Stimulated activated CD8-positive, alpha-beta memory T cell treated with anti-CD3 and anti-CD28 coated beads, Interleukin-15, amount 100 ng/mL, for 4 hours (primary cell): ENCODE measurements around the gene IDH2.
"Not testable (repeated sequence)": the region's sequence is repeated elsewhere in the genome, so short reads cannot be mapped to it uniquely, and the experiment has no call there.

Source experiments
- DNase-seq, 2 donors: peaks; one replicate each; pipeline ENCODE4 v3.0.0-alpha.2; 2020; ENCODE audit warnings: low read depth in 2 of 2

Gene IDH2

DNA sequence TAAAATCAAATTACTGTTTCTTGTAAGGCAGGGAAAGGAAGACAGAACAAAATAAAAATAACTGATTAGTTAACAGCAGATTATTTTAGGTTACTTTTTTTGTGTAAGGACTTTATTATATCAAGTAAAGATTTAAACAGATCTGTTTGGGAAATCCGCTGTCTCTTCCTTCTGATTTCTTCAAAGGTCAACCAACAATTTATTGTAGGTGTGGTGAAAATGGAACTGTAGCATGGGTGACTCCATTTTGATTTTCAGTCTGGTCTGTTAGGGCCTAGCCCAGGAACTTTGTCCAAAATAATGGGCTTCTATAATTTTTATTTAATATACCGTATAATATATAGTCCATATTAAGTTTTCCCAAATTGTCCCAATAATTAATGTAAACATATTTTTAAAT, 13.5 kb upstream of the IDH2 start:
- DNase-seq: no peak

DNA sequence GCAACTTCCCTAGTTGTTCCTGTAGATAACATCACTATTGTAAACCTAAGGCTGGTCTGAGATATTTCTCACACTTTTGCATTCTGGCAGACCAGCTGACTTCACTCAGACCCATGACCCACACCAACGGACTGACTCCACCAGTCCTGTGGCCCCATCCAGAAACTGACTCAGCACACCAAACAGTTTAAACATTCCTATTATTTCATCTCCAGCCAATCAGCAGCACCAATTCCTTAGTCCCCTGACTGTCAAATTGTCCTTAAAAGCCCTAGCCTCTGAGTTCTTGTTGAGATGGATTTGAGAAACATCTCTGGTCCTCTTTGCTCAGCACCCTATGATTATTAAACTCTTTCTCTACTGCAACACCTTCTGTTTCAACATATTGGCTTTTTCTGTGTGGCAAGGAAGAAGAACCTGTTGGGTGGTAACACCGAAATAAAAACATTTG, 12.2 kb upstream of the IDH2 start:
- no peak for DNase-seq

DNA sequence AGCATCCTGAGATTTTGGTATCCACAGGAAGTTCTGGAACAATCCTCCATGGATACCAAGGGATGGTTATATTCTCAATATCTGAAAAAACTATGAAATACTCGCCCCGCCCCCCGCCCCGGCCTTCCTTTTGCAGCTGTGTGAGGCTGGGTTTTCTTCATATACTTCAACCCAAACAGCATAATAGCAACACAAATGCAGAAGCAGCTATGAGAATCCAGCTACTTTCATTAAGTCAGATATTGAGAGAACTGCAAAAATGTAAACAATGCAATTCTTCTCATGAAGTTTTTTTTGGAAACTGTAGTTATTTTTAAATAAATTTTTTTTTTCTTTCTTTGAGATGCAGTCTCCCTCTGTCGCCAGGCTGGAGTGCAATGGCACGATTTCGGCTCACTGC, 10.9 kb upstream of the IDH2 start:
- DNase-seq: no peak

DNA sequence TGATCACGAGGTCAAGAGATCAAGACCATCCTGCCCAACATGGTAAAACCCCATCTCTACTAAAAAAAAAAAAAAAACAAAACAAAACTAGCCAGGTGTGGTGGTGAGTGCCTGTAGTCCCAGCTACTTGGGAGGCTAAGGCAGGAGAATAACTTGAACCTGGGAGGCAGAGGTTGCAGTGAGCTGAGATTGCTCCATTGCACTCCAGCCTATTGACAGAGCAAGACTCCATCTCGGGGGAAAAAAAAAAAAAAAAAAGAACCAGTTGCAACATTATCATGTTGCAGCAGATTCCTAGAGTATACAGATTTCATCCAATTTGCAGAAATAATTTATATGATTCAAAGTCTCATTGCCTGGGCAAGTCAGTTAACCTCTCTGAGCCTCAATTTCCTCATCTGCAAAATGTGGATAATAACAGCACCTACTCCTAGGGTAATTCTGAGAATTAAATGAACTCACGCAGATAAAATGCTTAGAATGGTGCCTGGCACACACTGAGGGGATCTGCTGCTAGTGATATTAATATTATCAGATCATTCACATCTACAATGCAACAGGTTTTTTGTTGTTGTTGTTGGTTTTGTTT, 7.0 kb upstream of the IDH2 start:
- not testable (repeated sequence) for DNase-seq

DNA sequence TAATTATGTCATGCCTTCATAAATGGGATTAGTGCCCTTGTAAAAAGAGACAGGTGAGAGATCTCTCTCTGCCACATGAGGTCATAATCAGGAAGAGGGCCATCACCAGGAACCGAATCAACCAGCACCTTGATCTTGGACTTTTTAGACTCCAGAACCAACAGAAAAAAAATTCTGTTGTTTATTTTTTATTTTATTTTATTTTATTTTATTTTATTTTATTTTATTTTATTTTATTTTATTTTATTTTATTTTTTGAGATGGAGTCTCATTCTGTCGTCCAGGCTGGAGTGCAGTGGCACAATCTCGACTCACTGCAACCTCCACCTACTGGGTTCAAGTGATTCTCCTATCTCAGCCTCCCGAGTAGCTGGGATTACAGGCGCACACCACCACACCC, 5.8 kb upstream of the IDH2 start:
- DNase-seq: not testable (repeated sequence)

DNA sequence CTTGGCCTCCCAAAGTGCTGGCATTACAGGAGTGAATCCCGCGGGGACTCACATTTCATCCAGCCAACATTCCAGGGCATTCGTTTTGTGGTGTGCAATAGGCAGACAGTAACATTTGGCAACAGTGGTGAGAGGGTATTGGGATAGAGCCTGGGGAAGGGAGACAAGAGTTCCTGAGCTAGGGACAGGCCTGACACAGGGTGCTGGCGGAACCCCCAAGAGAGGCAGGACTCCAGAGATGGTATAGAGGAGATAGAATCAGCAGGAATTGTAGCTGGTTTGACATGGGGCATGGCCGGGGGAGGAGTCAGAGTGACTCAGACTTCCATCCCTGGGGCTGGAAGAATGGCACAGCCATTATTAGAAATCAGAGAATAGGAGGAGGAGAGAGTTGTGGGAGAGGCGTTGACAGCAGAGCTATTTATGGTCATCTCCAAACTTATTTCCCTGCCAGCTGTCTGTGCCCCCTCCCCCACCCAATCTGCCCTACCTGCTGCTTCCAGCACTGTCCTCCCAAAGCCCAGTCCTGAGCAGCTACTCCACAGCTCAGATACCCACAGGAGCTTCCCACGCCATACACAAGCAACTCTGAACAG, 4.4 kb upstream of the IDH2 start:
- no peak for DNase-seq

DNA sequence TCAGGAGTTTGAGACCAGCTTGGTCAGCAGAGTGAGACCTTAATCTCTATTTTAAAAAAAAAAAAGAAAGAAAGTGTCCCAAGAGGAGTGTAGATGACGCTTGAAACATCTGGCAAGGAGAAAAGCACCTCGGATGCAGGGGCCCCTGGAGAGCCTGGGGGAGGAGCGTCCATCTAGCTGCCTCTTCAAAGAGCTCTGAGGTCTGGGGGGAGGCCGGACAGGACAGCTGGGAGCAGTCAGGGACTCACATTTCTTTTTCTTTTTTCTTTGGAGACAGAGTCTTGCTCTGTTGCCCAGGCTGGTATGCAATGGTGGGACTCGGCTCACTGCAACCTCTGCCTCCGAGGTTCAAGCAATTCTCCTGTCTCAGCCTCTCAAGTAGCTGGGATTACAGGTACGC, 3.3 kb upstream of the IDH2 start:
- no peak for DNase-seq

DNA sequence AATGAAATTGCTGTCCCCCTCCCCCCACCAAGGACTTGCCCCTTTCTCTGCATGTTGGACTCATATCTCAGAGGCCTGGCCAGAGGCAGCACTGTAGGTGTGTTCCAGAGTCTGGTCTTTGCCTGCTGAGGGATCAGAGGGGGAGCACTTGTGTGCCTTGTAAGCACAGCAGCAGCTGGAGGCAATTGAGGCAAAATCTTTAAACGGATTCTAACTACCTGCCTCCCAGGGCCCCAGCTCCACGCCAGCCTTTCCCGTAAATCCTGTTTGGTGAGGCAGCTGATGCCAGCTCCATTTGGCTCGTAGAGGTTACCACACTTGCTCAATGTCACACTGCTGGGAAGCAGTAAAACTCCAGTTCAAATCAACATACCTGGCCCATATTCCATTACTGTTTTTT, 2.3 kb upstream of the IDH2 start:
- DNase-seq: no peak

DNA sequence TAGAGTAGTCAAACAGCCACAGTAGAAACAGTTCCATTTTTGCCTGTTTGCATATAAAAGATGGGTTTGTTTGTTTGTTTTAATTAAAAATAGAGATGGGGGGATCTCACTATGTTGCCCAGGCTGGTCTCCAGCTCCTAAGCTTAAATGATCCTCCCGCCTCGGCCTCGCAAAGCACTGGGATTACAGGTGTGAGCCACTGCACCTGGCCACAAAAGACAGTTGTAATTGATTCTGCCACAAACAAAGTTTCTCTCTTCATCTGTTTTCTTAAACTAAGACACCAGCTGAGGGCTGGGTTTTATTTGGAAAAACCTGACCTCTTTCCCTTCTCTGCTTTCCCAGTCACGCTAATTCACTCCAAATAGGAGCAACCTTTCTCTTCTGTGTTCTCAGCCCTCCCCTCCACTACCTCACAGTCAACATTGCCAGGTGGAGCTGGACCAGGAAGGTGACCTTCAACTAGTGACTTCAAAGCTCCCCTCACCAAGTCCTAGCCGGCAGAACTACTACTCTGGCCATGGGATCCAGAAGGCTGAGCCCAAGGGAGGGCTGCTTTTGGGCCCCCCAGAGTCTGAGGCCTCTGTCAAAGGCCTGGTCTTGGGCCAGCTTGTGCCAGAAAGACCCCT, 1.5 kb upstream of the IDH2 start:
- no peak for DNase-seq

DNA sequence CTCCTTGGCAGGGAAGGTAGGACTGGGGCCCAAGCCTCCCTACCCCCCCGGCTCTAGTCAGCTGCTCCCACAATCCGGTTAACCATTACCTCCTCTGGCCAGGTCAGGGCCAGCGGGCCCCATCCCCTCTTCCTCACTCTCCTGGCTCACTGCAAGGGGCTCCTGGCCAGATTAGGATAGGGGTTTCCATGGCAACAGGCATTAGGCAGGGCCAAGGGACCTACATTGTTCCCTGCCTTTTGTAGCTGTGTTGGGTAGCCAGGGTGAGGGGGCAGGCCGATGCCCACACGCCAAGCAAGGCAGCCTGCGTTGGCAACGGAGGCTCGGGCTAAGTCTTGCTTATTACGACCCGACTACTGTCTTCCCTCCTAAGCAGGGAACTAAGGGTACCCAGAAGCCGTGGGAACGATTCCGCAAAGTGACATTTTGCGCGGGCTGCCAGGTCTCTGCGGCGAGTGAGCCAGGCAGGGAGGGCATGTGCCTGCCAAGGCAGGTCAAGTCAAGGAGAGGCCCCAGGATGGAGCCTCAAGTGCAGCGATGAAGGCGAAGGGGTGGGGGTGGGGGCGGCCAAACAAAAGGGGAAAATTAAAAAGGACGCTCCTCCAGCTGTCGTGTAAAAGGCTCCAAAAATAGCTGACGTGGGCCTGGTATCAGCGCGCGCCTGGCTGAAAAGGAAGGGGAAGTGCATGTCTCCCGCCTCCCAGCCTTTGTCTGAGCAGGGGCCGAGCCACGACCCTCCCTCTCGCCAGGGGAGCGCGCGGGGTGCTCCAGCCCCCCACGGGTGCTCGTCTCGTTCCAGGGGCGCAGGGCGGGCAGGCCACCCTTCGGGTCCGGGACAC, 919 bp downstream of the IDH2 start:
- no peak for DNase-seq

DNA sequence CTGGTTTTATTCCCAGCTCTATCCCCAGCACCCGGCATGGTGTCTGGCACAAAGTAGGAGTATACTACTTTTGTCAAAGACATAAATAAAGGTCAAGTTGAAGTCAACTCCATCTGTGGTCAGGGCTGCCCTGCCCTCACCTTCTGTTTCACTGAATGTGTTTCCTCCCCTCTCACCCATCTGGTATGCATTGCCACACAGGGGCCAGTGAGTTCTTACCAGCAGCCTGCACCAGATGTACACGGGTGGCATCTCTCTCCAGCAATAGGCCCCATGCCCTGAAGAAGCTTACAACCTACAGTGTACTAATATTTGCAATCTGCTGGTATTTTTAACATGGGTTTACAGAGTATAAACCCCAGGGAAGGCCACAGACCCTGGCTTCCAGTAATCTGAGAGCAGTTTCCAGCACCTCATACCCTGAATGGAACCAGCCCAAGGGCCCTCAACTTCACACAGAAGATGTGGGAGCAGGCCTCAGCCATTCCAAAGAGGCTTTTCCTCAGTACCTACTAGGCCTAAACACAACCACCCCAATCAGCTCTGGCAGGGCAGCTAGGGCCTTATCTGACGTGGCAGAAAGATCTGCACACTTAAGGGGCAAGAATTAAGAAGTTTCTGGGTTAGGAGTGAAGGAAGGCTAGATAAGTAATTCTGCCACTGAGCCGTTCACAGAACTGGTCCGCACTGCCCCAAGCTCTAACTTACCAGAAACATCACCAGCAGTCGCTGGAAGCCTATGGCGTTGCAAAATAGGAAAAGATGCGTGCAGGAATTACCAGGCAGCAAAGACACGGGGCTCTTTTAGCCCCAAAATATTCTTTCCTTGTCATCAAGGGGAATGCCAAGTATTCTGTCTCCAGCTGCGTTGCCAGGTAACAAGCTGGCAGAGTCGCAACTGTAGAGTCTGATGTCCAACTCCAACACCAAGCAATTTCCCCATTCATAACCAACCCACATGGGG, 2.1 kb downstream of the IDH2 start:
- DNase-seq: no peak

DNA sequence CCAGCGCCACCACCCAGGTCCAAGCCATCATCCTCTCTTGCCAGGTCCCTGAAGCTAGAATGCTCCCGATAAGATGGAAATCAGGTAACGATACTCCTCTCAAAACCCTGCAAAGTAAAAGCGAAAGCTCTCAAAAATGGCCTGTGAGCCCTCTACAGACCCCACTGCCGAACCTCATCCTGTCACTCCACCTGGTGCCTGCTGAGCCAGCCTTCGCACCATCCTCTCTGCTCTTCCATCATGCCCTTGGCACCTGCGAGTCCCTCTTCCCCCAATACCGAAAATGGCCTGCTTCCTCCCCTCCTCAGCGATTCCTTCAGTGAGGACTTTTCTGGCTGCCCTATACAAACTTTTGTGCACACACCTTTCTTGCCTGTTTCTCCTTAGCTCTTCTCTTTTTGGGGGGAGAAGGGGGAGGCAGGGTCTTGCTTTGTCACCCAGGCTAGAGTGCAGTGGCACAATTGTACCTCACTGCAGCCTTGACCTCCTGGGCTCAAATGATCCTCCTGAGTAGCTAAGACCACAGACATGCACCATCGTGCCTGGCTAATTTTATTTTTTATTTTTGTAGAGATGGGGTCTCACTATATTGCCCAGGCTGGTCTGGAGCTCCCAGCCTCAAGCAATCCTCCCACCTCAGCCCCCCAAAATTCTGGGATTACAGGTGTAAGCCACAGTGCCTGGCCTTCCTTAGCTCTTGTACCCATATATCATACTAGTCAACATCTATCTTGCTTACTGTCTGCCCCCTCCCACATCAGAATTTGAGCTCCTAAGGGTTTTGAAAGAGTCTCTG, 3.0 kb downstream of the IDH2 start:
- peak in 1 of 2 donors; percentile 20 for DNase-seq

DNA sequence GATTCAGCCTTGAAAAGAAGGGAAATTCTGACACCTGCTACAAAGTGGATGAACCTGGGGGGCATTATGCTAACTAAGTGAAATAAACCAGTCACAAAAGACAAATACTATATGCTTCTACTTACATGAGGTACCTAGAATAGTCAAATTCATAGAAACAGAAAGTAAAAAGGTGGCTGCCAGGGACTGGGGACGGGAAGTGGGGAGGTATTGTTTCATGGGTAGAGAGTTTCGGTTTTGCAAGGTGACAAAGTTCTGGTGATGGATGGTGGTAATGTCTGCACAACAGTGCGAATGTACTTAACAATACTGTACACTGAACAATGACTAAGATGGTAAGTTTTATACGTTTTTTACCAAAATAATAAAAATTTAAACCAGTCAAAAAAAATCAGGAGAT, 4.8 kb downstream of the IDH2 start:
- peak in 1 of 2 donors; percentile 54 for DNase-seq

DNA sequence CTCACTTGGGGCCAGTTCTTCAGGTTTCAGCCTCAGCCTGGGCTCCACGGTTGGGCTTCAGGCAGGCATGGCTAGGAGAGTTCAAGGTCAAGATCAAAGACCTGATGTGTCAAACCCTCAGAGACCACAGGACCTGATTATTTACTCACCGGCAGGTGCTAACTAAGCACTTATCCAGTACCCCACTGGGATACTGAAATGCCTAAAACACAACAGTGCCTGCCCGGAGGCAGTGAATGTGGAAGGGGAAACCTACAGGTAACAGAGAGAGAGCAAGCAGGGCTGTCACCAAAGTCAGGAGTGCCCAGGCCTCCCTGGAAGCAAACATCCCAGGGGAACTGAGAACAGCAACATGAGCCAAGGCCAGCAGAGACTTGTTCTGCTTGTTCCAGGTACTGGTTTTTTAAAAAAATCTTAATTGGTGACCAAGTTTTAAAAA, 6.7 kb downstream of the IDH2 start:
- DNase-seq: no peak

DNA sequence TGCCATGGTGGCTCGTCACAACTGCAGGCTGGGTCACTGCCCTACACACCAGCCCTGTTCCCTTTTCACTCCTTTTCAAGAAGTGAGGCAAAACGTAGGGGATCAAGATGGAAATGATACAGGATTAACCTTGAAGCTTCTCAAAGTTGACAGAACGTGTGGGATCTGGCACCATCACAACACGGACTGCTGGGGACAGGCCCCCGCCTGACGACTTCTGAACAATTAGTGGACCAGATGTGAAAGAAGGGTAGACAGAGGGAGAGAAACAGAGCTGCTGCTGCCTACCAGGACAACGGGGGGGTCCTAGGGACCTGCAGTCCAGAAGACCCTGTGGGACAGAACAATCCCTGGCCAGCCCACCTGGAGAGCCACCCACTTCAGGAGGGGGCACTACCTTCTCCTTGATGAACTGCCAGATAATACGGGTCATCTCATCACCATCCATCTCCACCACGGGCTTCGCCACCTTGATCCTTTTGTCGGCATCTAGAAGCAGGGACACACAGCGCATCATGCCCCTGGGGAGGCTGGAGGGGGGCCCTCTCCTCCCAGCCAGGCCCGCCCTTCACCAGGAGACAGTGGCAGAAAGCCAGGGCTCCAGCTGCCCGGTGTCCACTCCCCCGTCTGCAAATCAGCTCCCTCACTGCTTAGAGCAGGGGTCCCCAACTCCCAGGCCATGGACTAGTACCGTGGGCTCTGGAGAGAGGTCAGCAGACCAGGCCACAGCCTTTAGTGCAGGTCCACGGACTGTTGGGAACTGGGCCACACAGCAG, 10.9 kb downstream of the IDH2 start:
- no peak for DNase-seq

DNA sequence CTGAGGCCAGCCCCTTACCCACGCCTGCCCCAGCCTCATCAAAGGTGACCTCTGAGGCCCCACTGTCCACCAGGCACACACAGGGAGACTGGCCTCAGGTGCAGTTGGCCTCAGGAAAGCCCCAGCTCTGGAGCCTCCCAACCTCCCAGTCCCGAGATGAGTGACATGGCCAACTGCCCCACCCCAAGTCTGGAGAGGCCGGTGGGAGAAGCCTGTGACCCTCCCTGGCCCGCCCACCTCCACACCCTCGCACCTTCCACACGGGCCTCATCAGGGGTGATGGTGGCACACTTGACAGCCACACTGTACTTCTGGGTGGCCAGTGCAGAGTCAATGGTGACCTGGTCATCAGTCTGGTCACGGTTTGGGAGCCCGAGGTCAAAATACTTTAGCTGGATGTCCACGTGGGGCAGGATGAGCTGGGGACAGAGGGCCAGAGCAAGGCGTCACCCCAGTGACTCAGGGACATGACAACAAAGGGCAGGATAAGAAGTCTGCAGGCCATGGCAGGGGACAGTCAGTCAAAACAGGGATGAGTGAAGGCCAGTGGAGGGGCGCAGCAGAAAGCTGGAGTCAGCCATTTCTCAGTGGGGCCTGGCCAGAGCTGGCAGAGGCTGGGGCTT, 11.9 kb downstream of the IDH2 start:
- no peak for DNase-seq

DNA sequence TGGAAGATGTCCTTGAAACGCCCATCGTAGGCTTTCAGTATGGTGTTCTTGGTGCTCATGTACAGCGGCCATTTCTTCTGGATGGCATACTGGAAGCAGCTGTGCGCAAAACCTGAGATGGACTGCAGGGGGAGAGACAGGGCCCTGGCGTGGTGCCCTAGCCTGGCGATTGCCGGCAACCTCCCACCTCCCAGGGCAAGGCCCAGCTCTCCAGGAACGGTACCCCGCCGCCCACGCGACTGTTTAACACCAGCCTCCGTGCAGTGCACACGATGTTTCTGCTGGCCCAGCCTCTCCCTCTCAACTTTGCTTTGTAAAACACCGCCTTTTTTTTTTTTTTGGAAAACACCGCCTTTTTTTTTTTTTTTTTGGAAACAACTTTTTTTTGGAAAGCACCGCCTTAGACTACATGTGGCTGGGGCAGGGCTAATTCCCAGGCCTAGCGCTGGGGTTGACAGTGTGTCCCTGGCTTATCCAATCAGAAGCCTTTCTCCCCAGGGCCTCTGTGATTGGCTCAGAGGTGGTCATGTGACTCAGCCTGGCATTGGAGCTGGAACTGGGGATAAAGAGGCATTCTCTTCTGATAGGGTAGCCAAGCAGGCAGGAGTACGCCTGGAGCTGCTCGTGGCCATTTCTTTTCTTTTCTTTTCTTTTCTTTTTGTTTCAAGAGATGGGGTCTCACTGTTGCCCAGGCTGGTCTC, 14.7 kb downstream of the IDH2 start:
- DNase-seq: no peak

DNA sequence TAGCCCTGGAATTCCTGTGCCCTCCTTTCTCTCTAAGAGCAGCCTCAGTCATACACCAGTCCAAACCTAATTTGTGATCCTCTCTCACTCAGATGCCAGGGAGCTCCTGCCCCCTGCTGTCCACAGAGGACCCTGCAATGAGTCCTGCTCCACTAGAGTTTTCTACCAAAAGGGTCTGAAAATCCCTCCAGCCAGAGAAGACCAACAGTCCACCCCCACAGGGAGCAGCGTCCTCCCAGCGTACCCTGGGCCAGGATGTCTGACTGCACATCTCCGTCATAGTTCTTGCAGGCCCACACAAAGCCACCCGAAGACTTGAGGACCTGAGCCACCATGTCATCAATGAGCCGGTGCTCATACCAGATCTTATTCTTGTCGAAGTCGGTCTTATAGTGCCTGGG, 15.4 kb downstream of the IDH2 start:
- no peak for DNase-seq

DNA sequence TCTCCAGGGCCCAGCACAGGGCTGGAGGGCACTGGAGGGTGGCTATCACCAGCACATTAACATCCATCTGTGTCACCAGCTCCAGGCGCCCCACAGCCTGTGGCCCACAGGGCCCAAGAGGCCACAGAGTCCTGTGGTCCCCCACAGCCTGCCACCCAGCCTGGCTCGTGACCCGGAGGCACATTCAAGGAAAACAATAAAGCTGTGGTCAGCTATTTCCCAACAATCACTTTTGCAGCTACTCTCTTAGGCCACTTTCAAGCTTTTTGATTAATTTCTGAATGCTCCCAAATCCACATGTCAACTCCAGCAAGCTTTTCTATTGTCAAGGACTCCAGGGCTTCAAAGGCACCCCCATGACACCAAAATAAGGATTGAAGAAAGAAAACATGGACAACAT, 16.7 kb downstream of the IDH2 start:
- DNase-seq: no peak
